Bone marrow (tissue), 2 donors: ENCODE results near the gene SUMO2.
A peak's percentile ranks its signal among the peaks of the same experiment; 100 is the strongest.
"Not testable (repeated sequence)": the region's sequence is repeated elsewhere in the genome, so short reads cannot be mapped to it uniquely, and the experiment has no call there.

Source experiments
- DNase-seq, 2 donors: peaks; one replicate each; lab custom pipeline; 2025; lab: John Stamatoyannopoulos, UW

SUMO2 gene

DNA sequence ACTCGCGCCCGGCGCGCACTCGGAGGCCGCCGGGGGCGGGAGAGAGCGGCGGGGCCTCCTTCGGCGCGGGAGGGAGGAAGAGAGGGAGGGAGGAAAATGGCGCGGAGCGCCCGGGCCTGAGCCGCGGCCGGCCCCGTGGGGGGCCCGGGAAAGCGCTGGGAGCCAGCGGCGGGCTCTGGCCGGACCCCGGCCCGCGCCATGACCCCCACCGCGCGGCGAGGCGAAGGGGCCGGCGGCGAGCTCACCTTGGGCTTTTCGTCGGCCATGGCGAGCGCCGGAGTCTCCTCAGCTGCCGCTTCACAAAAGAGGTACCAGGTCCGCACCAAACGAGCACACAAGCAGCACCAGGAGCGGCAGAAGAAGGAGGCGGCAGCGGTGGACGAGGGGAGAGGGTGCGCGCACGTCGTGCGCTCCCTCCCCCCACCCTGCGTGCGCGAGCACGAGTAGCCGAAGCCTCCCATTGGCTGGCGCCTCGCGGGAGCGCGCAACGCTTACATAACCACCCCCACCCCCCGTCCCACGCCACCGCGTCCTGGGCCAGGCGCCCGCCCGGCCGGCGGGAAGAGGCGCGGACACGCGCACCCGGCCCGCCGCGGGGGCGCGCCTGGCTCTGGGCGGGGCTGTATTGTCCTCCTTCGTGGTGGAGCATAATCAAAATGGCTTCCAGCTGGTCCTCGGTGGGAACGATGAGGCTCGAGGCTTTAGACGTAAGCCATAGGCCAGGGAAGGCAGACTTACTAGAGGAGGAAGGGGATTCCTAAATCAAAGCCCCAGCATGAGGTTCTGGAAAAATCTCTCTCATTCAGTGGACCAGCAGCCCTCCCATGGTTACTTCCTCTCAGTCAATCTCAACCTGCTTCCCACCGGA, at the start of gene SUMO2:
Gene SUMO2 (minus strand): TSS at position 391 of the 868 bp plus-strand sequence. CDS start 125 bp downstream, at position 266.
- DNase-seq = peak; percentile 83 to 86

- no peak for DNase-seq
Observed at GRCh38 chr17:75231741-75232464, 49.1 kb upstream of the SUMO2 start.

GRCh38 chr17:75231071-75231470, 48.3 kb upstream of the SUMO2 start:
- no peak for DNase-seq

- no peak for DNase-seq
Observed at GRCh38 chr17:75228847-75229246, 46.1 kb upstream of the SUMO2 start.

- no peak for DNase-seq
Observed at GRCh38 chr17:75228305-75228704, 45.5 kb upstream of the SUMO2 start.

- no peak for DNase-seq
Observed at GRCh38 chr17:75227729-75228128, 45.0 kb upstream of the SUMO2 start.

DNA sequence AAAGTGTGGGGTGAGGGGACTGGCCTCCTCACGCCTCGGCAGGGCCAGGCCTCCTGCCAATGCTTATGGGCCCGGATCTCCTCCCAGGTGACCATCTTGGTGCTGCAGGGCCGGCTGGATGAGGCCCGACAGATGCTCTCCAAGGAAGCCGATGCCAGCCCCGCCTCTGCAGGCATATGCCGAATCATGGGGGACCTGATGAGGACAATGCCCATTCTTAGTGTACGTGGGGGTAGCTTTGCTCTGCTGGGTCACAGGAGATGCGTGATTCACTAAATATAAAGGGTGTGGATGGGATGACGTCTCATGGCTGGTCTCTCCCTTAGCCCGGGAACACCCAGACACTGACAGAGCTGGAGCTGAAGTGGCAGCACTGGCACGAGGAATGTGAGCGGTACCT, 42.3 kb upstream of the SUMO2 start:
- DNase-seq = no peak

DNA sequence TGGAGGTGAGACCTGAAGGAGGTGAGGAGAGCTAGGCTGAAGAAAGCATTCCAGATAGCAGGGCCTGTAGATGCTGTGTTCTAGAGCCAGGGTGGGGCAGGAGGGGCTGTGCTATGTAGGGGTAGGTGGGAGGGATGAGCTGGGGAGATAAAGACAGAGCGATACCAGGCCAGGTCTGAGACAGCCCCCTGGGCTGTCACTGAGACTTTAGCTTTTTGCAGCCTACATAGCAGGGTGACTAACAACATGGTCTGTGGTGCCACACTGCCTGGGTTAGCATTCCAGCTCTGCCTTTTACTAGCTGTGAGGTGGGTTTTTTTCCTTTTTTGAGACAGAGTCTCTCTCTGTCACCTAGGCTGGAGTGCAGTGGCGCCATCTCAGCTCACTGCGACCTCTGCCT, 37.1 kb upstream of the SUMO2 start:
- DNase-seq = no peak

DNA sequence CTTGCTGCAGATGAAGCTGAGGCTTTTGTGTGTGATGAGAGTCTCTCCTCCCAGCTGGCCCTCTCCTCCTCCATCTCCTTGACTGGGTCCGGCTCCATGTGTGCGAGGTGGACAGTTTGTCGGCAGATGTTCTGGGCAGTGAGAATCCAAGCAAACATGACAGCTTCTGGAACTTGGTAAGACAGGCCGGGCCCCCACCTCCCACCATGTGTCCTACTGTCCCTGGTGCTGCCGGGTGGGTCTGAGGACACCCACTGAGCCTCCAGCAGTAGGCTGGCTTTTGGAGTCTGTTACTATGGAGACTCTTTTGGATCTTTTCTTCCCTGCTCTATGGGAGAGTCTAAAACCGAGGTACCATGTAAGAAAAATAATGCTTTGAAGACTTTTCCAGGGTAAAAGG, 35.4 kb upstream of the SUMO2 start:
- DNase-seq = no peak

DNA sequence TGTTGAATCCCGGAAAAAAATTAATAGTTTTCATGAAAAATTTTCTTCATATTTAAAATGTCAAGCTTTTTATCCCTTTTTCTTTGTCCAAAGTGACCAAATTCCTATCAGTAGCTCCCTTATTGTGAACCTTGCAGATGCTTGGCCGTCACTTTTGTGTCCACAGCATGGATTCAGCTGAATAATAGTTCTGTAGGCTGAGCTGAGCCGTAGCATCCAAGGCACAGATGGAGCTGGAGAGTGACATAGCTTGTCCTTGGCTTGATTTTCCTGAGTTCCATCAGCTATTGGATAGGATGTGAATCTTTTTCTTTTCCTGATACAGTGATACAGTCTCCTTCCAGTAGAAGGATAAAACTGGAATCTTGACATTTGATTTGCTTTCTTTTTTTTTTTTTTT, 26.3 kb upstream of the SUMO2 start:
- no peak for DNase-seq

DNA sequence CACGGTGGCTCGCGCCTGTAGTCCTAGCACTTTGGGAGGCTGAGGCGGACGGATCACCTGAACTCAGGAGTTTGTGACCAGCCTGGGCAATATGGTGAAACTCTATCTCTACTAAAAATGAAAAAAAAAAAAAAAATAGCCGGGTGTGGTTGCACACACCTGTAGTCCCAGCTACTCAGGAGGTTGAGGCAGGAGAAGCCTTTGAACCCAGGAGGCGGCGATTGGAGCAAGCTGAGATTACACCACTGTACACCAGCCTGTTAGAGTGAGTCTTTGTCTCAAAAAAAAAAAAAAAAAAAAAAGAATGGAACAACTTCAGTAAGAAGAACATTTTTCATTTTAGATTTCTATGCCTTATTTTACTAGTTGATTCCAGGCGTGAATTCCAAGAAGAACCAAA, 25.4 kb upstream of the SUMO2 start:
- no peak for DNase-seq

GRCh38 chr17:75207760-75208159, 25.0 kb upstream of the SUMO2 start:
- DNase-seq = no peak

DNA sequence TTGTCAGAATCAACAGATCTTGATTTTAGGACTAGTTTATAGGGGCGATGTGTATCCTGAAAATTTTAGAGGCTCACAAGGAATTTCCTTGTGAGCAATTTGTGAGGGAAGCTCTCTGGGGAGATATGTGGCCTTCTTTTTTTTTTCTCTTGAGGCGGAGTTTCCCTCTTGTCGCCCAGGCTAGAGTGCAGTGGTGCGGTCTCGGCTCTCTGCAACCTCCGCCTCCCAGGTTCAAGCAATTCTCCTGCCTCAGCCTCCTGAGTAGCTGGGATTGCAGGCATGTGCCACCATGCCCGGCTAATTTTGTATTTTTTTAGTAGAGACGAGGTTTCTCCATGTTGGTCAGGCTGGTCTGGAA, 24.3 kb upstream of the SUMO2 start:
- not testable (repeated sequence) for DNase-seq

DNA sequence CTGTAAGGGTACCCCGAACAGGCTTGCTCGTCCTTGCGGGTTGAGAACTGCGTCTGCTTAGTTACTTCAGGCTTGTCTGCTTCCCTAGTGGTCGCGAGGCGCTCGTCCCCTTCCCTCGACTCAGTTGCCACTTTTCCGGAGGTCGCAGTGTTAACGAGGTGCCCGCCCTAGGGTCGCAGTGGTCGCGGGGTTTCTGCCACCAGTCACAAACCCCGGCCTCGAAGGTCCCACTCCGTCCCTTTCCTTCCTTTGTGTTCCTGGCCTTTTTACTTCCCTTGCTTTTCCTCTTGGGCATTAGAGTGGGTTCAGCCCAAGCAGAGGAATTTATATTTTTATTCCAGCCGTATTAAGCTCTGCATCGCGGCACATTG, 23.0 kb upstream of the SUMO2 start:
- no peak for DNase-seq

- peak; percentile 89 to 90 for DNase-seq
Observed at GRCh38 chr17:75205037-75205792, 22.5 kb upstream of the SUMO2 start, which contains the start of gene NUP85. Gene NUP85 (plus strand): TSS chr17:75205679. CDS start chr17:75205762, 83 bp downstream.

DNA sequence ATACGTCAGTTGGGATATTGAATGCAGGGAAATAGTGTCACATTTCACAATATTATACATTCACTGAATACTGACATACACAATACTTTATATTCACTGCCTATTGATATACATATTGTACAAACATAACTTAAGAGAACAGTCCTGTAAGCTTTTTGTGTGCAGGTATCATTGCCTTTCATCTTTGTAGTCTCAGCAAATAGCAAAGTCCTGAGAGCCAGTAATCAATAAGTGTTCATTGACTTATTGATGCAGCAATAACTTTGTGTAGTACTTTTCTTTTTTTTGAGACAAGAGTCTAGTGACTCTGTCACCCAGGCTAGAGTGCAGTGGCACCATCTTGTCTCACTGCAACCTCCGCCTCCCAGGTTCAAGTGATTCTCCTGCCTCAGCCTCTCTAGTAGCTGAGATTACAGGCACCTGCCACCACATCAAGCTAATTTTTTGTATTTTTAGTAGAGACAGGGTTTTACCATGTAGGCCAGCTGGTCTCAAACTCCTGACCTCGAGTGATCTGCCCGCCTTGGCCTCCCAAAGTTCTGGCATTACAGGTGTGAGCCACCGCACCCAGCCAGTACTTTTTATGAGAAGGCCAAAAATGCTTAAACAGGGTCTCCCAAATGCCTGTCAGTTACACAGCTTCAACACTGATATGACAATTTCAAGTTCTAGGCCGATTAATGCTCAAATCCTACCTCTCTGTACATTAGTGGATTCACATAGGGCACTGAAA, 17.3 kb upstream of the SUMO2 start:
- DNase-seq = no peak

DNA sequence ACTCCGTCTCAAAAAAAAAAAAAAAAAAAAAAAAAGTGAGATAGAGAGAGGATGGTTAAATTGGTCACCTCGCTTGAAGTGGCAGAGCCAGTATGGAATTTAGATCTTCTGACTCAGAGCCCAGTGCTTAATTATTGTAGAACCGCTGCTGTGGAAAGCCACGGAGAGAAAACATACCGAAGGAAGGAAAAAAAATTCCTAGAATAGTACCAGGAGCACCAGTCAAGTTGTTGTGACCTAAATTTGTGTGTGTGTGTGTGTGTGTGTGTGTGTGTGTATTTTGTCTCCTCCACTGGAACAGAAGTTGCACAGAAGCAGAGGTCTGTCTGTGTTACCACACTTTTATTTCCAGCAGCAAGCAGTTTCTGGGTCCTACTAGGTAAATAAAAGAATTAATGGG, 12.1 kb upstream of the SUMO2 start:
- no peak for DNase-seq

- no peak for DNase-seq
Observed at GRCh38 chr17:75191584-75191983, 8.8 kb upstream of the SUMO2 start.

DNA sequence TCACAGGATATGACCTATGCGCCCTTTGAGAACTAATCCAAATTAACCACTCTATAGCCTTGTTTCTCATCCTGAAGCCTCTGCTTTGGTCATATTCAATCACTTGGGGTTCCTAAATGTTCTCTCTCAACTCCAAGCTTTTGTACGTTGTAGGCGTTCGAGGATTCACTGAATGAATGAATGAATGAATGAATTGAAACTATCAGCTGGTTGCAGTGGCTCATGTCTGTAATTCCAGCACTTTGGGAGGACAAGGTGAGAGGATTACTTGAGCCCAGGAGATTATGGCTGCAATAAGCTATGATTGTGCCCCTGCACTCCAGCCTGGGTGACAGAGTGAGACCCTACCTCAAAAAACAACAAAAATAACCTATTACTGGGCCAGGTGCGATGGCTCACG, 5.9 kb upstream of the SUMO2 start:
- DNase-seq = no peak

DNA sequence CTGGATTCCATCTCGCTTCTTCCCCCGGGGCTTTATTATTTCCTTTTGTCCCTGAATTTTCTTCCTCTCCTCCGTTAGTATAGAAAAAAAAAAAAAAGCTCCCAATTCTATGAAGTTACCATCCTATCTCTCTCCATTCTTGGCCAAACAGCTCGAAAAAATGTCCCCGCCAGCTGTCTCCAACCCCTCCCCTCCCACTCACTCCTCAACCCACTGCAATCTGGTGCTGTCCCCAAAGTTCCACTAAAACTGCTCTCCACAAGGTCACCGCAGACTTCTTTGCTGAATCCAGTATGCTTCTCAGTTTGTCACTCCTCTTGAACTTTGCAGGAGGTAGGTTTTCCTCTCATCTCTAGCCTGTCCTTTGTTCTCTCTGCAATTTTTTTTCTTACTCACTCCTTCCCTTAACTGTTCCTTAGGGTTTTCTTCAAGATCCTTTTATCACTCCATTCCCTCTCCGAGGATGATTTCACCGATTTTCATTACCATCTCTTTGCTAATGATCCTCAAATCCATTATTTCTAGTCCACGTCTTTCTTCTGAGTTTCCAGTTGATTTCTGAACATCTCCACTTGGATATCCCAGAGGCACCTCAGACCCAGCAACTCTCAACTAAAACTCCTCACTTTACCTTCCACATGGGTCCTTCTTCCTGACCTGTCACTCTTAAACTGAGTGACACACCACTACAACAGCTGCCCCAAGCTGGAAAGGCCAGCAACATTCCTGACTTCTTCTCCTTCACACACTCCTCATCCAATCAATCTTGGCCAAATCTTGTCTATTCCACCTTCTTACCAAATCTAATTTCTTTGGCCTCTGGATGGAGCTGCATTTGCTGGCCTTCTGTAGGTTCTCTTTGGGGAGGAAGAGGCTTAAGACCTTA, 1.5 kb upstream of the SUMO2 start:
- no peak for DNase-seq

- no peak for DNase-seq
Observed at GRCh38 chr17:75182319-75182568, 515 bp downstream of the SUMO2 start.
